Mesendoderm (in vitro differentiated cells): ENCODE data around the gene GGA2. TPM values are rescaled to one million over a fixed set of nuclear protein-coding genes. Genes with fewer than 3 reads are reported as not detected.

ENCODE experiments used
- small RNA-seq: library from polyadenylated mRNA; stranded (forward); fragments of <200 nt; extraction: miRNeasy Mini kit (QIAGEN cat#:217004); gene quantifications from one replicate; pipeline ENCODE3, GENCODE V24; 2013; ENCODE audit not compliant: insufficient read depth

Gene GGA2

Small RNA genes lying within 50 kb of the gene (small RNA-seq; reads per million reads assigned to genes)
- gene RF00072: not detected
